Activated gamma-delta T cell (primary cell): ENCODE data around the gene RTN4RL1.
"Not testable (repeated sequence)": the region's sequence is repeated elsewhere in the genome, so short reads cannot be mapped to it uniquely, and the experiment has no call there.

ENCODE experiments used
- DNase-seq: peaks from one replicate; lab custom pipeline; 2025; lab: John Stamatoyannopoulos, UW

Gene RTN4RL1

DNA sequence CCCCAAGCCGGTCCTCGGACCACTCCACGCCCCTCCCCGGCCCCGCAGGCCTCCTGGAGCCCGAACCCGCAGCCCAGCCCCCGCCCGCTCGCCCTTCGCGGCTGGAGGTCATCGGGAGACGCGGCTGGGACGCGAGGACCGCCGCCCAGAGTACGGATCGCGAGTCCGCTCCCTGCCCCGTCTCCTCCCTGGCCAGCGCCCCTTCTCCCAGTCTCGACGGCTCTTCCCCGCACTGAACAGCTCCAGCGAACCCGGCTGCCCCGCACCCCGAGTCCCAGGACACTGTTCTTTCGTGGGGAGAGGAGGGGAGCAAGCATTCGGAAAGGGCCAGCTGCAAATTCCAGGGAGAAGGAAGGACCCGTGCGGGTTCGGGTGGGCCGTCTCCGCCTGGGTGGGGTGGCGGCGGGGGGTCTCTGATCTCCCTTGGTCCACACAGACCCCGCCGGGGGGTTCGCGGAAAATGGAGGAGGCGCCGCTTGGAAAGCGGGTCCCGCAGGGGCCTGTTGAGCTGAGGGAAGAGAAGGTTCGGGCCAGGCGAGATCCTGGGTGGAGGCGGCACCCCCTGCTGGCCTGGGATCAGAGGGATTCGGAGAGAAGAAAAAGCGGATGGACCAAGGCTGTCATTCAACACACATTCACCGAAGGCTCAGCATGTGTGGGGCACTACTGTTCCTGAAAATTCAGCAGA lies 632 bp upstream of the RTN4RL1 start:
- no peak for DNase-seq

DNA sequence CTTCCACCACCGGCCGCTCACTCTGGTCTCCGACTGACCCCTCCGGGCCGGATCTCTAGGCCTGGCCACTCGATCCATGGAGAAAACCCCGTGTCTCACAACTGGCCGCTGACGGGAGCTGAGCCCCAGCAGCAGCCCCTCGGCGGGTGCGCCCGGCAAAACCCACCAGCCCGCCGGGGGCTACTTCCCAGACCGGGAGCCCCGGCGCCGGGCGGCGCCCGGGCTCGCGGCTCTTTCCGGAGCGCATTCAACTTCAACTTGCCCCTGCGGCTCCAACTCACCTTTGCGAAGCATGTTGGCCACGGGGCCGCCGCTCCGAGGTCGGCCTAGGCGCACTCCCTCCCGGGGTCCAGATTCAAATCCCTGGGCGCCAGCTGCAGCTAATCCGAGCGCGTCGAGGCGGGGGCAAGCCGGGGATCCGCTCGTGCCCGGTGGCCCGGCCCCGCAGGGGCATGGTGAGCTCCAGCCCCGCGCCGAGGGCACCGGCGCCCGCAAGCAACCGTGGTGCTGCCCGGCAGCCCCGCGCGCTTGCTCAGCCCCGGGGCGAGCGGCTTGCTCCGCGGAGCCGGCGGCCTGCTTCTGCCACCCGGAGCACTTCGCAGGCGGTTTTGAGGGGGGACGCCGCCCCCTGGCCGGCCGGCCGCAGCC lies 438 bp downstream of the RTN4RL1 start:
- DNase-seq = no peak

DNA sequence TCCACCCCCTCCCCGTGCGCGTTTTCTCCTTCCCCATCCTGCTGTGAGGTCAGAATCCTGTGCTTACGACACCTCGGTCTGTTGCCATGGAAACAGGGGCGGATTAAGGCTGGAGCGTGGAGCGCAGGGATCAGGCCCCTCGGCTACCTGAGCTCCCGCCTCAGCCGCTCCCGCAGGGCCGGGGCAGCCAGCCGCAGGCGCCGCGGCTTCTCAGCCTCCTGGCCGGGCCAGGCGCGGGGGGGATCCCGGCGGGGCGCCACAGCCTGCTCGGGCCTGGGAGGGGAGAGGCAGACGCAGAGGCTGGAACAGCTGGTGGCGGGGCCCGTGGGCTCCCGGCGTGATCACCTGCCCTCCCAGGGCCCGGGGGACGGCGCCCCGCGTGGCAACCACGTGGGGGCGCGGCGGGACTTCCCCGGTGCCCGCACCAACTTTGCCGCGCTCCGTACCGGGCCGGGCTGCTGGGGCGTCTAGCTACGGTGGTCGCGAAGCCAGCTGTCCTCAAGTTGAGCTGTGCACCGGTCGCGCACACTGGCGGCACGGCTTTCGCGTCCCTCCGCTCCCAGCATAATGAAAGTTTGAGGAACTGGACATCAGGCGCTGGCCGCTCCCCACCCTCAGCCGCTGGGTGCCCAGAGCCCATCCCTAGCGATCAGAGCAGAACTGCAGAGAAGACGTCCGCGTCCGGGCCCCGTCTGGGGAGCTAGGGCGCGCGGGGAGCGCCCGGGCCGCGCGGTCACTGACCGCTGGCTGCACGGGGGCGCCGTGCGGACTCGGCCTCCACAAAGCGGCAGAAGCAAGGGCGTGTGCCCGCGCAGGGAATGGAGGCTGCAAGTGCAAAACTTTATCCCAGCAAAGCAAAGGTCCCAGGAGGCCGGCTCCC lies 1.2 kb downstream of the RTN4RL1 start:
- no peak for DNase-seq

DNA sequence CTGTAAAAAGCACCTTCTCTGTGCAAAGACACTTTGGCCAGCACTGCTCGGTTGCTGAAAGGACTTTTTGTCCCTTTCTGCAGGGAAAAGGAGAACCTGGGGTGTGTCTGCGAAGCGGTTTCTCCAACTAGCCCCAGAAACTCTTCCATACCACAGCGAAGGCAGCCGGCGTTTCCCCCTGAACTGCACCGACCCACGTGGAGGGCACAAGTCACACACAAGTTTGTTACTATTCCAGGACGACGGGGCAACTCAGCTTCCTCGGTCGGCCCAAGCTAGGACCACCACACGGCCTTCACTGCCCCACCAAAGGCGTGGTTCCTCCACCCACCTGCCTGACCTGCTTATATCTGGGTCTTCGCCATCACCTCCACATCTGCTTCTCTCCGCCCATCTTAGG lies 1.9 kb downstream of the RTN4RL1 start:
- no peak for DNase-seq

DNA sequence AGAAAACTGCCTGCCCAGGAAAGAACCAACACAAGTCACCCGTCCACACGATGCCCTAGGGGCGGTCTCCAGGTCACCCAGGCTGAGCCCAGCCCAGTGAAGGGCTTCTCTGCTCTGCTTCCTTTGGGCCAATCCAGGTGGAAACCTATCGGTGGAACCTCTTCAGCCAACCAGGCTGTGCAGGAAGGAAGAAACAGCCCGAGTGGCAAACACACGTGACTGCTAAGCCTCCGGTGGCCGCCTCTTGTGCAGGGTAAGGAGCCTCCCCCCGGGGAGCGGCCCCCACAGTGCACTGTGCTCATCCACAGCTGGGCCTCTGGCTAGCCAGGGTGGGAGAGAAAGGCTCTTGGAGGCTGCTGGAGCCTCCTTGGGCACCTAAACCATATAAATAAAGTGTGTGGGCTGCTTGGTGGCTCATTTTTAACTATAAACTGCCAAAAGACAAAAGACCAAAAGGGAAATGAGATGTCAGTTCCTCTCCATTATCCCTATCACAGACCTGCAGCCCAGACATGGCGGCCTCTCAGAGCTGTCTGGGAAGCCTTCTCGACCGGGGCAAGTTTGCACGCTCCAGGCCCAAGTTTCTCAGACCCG lies 2.4 kb downstream of the RTN4RL1 start:
- no peak for DNase-seq

DNA sequence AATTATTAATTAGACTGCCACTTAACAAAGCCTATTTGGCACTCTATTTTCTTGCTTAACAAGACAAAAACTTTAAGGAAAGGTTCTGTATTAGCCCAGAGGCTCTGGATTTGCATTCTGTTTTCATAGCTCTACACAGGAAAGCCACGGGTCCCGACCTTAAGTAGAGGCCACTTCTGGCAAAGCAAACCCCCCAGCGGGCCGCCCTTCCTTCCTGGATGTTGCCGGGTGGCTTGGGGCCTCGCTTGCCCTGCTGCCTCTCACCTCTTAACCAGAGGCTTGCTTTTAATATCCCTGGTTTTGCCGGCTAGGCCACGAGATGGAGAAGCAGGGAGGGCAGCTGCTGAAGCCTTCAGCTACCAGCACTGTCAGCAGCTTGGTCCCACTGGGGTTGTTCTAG lies 4.4 kb downstream of the RTN4RL1 start:
- DNase-seq = no peak

DNA sequence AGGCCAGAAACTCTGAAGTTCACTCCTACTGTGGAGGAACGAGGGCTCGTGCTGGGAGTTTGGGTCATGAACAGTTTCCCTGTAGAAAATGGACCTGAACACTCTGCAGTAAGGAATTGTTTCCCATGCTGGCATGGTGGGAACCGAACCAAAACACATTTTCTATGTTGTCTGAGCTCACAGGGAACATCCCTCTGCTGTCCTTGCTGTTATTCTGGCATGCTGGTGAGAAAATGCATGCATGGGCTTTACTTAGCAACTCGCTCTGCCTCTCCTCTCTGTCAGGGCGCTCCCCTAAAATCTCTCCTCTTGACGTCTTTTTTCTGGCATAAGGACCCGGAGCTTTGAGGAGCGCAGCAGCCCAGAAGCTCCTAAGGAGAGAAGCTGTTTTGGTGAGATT lies 5.4 kb downstream of the RTN4RL1 start:
- no peak for DNase-seq

DNA sequence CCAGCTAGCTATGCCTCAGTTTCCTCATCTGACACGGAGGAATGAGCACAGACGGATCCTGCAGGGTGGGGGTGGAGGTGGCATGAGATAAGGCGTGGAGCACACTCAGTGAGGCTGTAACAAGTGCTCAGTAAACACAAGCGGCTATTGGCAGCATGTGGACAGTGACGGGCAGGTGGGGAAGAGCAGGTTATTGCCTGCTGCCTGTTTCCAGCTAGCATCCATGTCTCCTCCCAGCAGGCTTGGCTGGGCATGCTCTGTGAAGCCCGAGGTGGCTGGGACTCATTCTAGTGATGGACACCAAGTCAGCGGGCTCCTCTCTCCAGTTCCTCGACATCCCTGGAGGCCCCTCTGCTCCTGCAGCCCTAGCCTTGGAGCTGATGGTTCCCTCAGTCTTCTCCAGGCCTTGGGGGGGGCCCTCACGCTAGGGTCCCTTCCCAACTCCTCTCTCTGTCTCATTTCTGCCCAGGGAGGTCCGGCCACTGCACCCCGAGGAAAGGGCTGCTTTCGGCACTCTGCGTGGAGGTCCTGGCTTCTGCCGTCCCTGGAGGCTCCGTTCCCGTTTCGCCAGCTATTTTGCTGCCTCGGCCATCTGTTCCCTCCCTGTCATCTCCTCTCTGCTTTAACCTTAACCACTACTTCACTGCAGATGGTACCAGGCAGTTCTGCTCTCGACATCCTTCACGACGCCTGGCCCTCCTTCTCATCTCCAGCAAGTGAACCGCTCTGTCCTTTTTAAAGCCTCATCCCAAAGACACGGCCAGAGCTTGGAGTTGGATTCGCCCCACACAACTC lies 6.2 kb downstream of the RTN4RL1 start:
- DNase-seq = no peak

DNA sequence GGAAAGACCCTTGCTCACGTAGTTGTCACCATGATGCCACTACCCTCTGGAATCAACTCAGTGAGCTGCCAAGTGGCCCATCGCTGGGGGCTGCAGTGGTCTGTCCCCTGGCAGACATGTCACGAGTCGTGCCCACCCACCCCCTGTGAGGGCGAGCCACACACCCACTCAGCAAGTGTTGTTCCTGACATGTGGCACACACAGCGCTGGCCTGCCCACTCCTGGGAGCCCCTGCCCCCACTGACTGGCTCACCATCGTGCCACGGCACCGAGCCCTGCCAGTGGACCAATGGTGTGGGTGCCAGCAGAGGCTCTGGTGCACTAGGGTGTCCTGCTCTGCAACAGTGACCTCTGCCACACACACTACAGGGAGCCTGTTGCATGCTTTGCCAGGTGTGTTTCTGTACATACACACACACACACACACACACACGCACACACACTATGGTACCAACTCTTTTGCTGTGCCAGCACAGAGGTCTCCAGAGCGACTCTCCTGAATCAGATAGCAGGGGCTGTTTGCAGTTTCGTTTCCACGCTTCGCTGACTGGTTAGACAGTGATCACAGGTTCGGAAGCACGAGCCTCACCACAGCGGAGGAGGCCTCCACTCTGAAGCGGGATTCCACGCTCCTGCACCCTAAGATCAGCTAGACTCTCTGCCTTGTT lies 7.7 kb downstream of the RTN4RL1 start:
- no peak for DNase-seq

DNA sequence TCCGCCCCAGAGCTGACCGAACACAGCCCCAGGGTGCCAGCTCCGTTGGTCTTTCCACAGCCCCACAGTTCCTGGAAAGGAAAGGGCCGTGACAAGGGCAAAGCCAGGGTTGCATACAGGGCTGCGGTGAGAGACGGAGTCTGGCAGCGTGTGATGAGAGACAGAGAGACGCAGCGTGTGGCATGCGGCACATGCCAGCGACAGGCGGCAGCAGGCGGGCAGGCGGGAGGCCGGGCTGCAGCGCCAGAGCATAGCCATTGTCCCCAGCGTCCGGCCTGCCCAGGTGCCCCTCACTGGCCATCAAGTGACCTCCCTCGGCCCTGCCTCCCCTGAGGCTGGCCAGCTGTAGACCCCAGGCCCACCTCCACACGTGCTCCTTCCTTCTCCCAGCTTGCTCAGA lies 8.6 kb downstream of the RTN4RL1 start:
- DNase-seq = no peak

DNA sequence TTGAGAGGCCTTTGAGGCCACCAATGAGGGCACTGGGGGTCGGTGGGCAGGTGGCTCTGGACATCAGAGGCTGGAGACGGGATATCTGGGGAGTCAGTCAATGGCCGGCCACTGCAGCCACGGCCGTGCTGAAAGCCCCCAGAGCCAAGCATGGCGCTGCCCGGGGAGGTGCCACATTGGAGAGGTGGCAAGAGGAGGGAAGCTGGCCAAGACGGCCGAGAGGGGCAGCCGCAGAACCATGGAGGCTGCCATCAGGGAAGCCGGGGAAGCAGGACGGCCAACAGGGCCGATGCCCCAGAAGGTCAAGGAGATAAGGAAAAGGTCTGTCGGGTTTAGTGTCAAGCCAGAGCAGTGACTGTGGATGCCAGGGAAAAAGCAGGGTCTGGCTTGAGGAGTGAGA lies 9.8 kb downstream of the RTN4RL1 start:
- no peak for DNase-seq

DNA sequence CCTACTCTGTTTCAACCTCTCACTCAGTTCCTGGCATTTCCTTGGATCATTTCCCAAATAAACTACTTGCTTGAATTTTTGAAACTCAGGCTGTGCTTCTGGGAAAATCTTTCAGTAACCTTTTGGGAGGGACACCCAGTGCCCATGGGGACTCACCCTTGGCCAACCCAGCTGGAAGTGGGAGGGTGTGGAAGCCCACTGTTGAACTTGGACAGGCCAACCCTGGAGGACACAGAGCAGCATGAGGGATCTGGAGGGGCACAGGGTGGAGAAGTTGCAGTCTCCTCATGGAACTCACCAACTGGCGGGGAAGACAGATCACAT lies 11.2 kb downstream of the RTN4RL1 start:
- no peak for DNase-seq

DNA sequence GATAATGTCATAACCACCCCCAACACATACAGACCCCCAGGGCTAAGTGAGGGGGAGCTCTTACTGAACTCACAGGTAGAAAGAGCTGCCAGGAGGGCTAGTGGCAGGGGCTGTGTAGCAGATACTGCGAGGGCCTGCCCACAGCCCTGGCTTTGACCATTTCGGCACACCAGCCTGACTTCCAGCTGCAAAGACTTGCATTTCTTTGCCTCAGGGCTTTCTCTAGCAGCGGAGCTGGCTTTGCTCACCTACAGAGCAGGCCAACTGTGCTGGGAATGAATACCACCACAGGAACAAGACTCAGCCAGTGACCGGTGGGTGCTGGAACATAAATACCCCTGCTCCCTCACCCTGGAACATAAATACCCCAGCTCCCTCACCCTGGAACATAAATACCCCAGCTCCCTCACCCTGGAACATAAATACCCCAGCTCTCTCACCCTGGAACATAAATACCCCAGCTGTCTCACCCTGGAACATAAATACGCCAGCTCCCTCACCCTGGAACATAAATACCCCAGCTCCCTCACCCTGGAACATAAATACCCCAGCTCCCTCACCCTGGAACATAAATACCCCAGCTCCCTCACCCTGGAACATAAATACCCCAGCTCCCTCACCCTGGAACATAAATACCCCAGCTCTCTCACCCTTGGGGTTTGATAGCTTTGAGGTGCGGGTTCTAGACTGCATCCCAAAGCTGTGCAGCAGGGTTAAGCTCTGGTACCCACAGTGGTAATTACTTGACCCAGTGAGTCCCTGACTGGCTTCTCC lies 11.7 kb downstream of the RTN4RL1 start:
- DNase-seq = not testable (repeated sequence)

DNA sequence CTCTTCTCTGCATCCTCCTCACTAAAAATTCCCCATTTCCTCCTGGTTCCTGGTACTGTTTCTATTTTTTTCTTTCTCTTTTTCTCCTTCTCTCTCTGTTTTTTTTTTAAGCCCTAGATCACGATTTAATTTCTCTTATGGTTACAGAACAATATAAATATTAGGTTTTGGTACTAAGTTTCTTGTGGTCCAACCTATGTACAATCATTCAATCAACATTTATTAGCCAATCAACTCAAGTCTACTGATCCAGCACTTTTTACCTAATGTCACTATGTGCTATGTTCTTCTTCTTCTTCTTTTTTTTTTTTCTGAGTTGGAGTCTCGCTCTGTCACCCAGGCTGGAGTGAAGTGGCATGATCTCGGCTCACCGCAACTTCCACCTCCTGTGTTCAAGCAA lies 12.6 kb downstream of the RTN4RL1 start:
- DNase-seq = no peak

DNA sequence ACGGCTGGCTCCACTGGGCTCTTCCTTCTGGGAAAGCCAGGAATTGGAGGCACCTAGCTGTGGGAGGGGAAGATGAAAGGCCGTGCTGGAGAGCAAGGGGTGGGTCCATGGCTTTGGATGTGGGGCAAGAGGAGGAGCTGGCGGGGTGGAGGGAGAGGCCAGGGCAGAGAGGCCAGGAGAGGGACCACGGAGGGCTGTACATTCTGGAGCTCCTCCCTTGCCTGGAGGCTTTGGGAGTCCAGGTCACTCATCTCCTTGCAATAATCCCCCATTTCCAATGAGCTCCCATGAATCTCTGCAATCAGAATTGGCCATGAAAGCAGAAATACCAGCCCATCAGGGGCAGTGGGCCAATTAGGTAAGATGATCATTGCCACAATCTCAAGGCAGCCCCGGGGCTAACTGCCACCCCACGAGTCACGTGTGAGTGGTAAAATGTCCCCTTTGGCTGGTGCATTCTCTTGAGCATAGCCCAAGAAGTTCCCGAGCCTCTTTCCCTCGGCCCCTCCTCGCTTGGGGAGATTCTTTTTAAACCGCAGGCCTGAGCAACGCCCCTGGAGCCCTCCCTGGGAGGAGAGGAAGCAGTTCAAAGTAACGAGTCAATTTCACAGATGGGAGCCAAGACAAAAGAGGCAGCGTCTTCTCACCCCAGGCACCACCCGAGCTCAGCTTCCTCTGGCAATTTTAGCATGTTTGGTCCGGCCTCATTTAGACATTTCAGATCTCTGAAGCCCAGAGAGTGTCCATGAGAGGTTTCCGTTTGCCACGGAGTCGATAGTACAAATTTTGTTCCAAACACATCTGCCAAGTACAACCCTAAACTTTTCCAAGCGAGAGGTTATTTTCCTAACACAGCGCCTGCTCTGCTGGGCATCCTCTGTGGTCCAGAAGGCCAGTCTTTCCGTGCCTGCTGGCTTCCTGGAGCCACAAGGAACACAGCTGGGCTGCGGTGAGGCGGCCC lies 13.4 kb downstream of the RTN4RL1 start:
- DNase-seq = no peak

DNA sequence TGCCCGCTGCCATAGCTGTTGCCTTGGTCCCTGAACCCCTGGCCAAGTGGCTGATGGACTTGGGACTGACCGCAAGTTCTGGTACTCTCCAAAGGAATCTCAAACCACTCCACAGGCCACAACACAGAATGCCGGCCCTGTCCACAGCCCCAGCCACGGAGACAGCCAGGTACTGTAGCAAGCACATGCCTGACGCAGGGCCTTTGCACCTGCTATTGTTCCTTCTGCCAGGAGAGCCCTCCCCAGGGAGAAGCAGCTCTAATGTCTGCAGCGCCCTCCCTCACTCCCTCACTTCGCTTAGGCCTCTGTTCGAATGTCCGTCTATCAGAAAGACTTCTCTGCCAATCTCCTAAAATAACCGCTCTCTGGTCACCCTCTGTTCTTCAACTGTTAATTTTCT lies 15.4 kb downstream of the RTN4RL1 start:
- DNase-seq = no peak

DNA sequence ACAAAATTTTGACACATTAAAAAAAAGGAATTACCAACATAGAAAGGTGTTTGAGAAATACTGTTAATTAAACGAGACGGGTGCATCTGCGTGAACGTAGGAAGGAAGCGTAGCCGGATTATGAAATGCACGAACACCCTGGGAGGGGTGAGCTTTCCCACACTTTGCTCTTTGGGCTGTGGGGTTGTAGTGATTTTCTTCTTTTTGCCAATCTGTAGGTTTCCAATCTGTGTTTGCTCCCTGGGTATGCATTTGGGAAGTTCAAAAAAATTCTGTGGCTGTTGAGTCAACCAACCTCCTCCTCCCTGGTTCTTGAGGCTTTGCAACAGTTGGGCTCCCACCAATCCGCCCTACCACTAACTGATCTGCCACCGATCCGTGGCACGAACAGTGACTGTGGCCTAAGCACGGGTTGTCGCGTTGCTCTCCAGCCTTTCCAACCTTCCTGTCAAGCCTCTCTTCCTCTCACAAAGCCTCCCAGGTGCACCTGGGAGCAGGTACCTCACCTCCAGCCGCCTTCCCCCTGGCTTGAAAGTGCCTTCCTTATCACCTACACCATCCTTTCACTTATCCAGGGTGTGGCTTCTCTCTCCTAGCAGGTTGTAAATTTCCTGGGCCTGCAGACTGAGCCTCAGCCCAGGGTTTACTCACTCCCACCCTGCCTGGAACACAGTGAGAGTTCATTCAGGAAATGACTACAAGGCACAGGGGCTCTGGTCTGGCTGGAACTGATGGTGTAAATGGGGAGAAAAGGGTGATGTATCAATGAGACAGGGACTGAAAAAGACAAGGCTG lies 16.6 kb downstream of the RTN4RL1 start:
- DNase-seq = no peak

DNA sequence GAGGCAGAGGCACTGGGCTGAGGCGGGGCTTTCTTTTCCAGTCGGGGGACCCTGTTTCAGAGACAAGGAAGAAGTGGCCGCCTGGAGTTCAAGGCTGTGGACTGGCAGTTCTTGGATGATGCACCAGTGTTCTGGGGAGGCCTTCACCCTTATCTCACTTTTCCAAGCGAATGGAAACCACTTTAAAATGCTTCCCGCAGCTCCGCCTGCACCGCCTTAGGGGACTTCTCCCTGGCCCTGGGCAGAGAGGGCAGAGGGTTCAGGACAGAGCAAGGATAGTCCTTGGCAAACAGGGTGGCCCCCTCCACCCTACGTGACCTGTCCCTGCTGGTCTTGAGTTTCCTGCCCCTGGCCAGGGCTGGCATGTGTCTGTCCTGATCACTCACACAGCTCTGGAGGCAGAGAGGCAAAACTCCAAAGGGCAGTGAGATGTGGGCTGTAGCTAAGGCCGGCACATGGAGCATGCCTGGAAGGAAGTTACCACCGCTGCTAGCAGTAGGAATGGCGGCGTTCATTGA lies 20.6 kb downstream of the RTN4RL1 start:
- no peak for DNase-seq
